Measurements from ENCODE around the gene VPS13A.

DNA sequence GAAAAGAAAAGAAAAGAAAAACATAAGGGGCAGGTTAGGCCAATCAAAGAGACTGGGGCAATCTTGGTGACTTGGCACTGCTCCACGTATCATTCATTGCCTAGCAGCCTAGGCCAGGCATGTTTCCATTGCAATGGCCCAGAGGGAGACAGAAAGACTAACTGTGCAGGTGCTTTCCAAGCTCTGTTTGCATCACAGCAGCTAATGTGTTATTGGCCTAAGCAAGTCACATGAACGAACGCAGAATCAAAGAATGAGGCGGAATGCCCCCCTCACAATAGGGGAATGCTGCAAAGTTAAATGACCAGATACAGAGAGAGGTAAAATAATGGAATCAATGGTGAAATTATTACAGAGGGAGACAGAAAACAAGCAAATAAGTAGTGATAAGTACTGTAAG, 11.1 kb upstream of the VPS13A start:
- TF ChIP-seq, protein P1, sequence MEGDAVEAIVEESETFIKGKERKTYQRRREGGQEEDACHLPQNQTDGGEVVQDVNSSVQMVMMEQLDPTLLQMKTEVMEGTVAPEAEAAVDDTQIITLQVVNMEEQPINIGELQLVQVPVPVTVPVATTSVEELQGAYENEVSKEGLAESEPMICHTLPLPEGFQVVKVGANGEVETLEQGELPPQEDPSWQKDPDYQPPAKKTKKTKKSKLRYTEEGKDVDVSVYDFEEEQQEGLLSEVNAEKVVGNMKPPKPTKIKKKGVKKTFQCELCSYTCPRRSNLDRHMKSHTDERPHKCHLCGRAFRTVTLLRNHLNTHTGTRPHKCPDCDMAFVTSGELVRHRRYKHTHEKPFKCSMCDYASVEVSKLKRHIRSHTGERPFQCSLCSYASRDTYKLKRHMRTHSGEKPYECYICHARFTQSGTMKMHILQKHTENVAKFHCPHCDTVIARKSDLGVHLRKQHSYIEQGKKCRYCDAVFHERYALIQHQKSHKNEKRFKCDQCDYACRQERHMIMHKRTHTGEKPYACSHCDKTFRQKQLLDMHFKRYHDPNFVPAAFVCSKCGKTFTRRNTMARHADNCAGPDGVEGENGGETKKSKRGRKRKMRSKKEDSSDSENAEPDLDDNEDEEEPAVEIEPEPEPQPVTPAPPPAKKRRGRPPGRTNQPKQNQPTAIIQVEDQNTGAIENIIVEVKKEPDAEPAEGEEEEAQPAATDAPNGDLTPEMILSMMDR (IDR thresholded peaks at IDR 0.05), result no peak
- no peak for TF ChIP-seq POLR2A (IDR thresholded peaks at IDR 0.05)
